ENCODE measurements around the gene PLXNC1.

The PLXNC1 gene

GRCh38 chr12:94282675-94283074 is 134.3 kb downstream of the PLXNC1 start:
- Histone ChIP-seq H3K4me1 (ENCODE audit: low read length) (no peaks in the 10 kb centered on the region), H3K4me2 (ENCODE audit: low read depth, low read length) (no peak overlapping the region), H3F3A (ENCODE audit: insufficient read depth, low read length) (no peaks in the 10 kb centered on the region), H3K9me3 (replicated peaks; ENCODE audit: insufficient read depth, low read length) (no peaks in the 10 kb centered on the region), H3K27me3 (replicated peaks; ENCODE audit: insufficient read depth, low read length) (no peaks in the 10 kb centered on the region), H3K36me3 (replicated peaks; ENCODE audit: insufficient read depth, low read length) (peaks cover 17% of the 10 kb centered on the region; the same call in 1 of the 2 replicates), H3K9ac (ENCODE audit: low read length) (no peak overlapping the region), H3K79me2 (ENCODE audit: low read length) (peaks cover 13% of the 10 kb centered on the region; the same call in 1 of the 2 replicates), H4K20me1 (ENCODE audit: insufficient read depth, low read length) (no peaks in the 10 kb centered on the region), H2AFZ (ENCODE audit: low read length) (no peak overlapping the region), H3K9me2 (replicated peaks; ENCODE audit: insufficient read depth, low read length) (no peaks in the 10 kb centered on the region), H3K4me3 (ENCODE audit: low read length) (no peak overlapping the region), H3K27ac (ENCODE audit: low read length) (no peak overlapping the region)
- DNase-seq = no peak
- TF ChIP-seq EZH2 (optimal IDR thresholded peaks at IDR 0.05; ENCODE audit: low read depth, low read length) (no peak), EZH2phosphoT487 (IDR thresholded peaks at IDR 0.05; ENCODE audit: low read length) (no peak)
- TF ChIP-seq, protein P1, sequence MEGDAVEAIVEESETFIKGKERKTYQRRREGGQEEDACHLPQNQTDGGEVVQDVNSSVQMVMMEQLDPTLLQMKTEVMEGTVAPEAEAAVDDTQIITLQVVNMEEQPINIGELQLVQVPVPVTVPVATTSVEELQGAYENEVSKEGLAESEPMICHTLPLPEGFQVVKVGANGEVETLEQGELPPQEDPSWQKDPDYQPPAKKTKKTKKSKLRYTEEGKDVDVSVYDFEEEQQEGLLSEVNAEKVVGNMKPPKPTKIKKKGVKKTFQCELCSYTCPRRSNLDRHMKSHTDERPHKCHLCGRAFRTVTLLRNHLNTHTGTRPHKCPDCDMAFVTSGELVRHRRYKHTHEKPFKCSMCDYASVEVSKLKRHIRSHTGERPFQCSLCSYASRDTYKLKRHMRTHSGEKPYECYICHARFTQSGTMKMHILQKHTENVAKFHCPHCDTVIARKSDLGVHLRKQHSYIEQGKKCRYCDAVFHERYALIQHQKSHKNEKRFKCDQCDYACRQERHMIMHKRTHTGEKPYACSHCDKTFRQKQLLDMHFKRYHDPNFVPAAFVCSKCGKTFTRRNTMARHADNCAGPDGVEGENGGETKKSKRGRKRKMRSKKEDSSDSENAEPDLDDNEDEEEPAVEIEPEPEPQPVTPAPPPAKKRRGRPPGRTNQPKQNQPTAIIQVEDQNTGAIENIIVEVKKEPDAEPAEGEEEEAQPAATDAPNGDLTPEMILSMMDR (IDR thresholded peaks at IDR 0.05; ENCODE audit: low read length) = no peak

DNA sequence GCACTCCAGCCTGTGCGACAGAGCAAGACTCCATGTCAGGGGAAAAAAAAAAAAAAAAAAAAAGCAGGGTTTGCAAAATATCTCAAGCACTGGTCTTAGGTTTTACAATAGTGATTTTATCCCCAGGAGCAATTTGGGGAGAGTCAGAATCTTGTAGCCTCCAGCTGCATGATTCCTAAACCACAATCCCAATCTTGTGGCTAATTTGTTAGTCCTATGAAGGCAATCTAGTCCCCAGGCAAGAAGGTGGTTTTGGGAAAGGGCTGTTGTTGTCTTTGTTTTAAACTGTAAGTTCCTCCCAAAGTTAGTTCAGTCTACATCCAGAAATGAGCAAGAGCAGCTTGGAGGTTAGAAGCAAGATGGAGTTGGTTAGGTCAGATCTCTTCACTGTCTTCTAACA is 135.7 kb downstream of the PLXNC1 start:
- no peak for TF ChIP-seq EZH2 (optimal IDR thresholded peaks at IDR 0.05; ENCODE audit: low read depth, low read length)
- TF ChIP-seq, protein P1 (IDR thresholded peaks at IDR 0.05; ENCODE audit: low read length) = no peak
- no peak for TF ChIP-seq EZH2phosphoT487 (IDR thresholded peaks at IDR 0.05; ENCODE audit: low read length)
- DNase-seq = no peak
- no peaks in the 10 kb centered on the region for H3K27me3 ChIP-seq (replicated peaks; ENCODE audit: insufficient read depth, low read length)
- no peaks in the 10 kb centered on the region for H3K9me3 ChIP-seq (replicated peaks; ENCODE audit: insufficient read depth, low read length)
- H4K20me1 ChIP-seq (ENCODE audit: insufficient read depth, low read length) = no peaks in the 10 kb centered on the region
- H3K4me1 ChIP-seq (ENCODE audit: low read length) = no peaks in the 10 kb centered on the region
- no peaks in the 10 kb centered on the region for H3K9me2 ChIP-seq (replicated peaks; ENCODE audit: insufficient read depth, low read length)
- H3F3A ChIP-seq (ENCODE audit: insufficient read depth, low read length) = no peaks in the 10 kb centered on the region
- no peak overlapping the region for H2AFZ ChIP-seq (ENCODE audit: low read length)
- peaks cover 22% of the 10 kb centered on the region for H3K36me3 ChIP-seq (replicated peaks; ENCODE audit: insufficient read depth, low read length)
- H3K27ac ChIP-seq (ENCODE audit: low read length) = no peak overlapping the region
- H3K9ac ChIP-seq (ENCODE audit: low read length) = no peak overlapping the region
- H3K4me2 ChIP-seq (ENCODE audit: low read depth, low read length) = no peak overlapping the region
- H3K4me3 ChIP-seq (ENCODE audit: low read length) = no peak overlapping the region
- peaks cover 6% of the 10 kb centered on the region; the same call in 1 of the 2 replicates for H3K79me2 ChIP-seq (ENCODE audit: low read length)

DNA sequence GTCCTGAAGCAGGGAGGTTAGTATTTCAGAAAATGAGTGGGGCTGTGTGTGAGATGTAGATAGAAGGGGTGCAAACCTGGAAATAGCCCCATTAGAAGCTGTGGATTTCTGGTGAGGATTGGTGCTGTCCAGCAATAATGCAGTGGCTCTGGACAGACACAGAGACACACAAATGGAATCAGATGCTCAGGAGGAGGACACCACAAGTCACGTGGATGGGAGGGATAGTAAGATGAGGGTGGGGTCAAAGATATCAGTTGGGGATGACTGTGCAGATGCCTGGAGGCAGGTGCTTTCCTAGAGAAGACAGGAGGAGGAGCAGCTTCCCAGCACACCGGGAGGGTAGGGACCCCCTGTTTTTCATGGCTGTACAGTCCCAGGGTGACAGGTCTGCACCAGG is 136.5 kb downstream of the PLXNC1 start:
- Histone ChIP-seq H2AFZ (ENCODE audit: low read length) (no peak overlapping the region), H3K4me1 (ENCODE audit: low read length) (no peaks in the 10 kb centered on the region), H3K9ac (ENCODE audit: low read length) (no peak overlapping the region), H3K9me3 (replicated peaks; ENCODE audit: insufficient read depth, low read length) (no peaks in the 10 kb centered on the region), H3K4me3 (ENCODE audit: low read length) (no peak overlapping the region), H3K4me2 (ENCODE audit: low read depth, low read length) (no peak overlapping the region), H4K20me1 (ENCODE audit: insufficient read depth, low read length) (no peaks in the 10 kb centered on the region), H3K79me2 (ENCODE audit: low read length) (peaks cover 6% of the 10 kb centered on the region; the same call in 1 of the 2 replicates), H3K27ac (ENCODE audit: low read length) (no peak overlapping the region), H3K27me3 (replicated peaks; ENCODE audit: insufficient read depth, low read length) (no peaks in the 10 kb centered on the region), H3F3A (ENCODE audit: insufficient read depth, low read length) (no peaks in the 10 kb centered on the region), H3K9me2 (replicated peaks; ENCODE audit: insufficient read depth, low read length) (no peaks in the 10 kb centered on the region), H3K36me3 (replicated peaks; ENCODE audit: insufficient read depth, low read length) (peaks cover 22% of the 10 kb centered on the region)
- TF ChIP-seq EZH2 (optimal IDR thresholded peaks at IDR 0.05; ENCODE audit: low read depth, low read length) (no peak), EZH2phosphoT487 (IDR thresholded peaks at IDR 0.05; ENCODE audit: low read length) (no peak)
- TF ChIP-seq, protein P1 (IDR thresholded peaks at IDR 0.05; ENCODE audit: low read length) = no peak
- no peak for DNase-seq

Measured in MM.1S (cell line).